Mononuclear cell (primary cell): ENCODE data around the gene RASSF6. TPM values are rescaled to one million over a fixed set of nuclear protein-coding genes. Genes with fewer than 3 reads are reported as not detected.
"Not testable (repeated sequence)": the region's sequence is repeated elsewhere in the genome, so short reads cannot be mapped to it uniquely, and the experiment has no call there.

Source experiments
- H3K27me3 ChIP-seq: 2 replicates; pipeline ENCODE4 v1.6.0; 2011; ENCODE audit warnings: low read length, control low read depth; ENCODE audit not compliant: insufficient read depth
- H3K4me1 ChIP-seq: 2 replicates; pipeline ENCODE4 v1.5.1; 2011; ENCODE audit warnings: mild to moderate bottlenecking, low read length, control low read depth; ENCODE audit not compliant: insufficient read depth
- H3K4me3 ChIP-seq: 2 replicates; pipeline ENCODE4 v1.5.1; 2011; ENCODE audit warnings: mild to moderate bottlenecking, low read length, moderate library complexity
- H3K9me3 ChIP-seq: 2 replicates; pipeline ENCODE4 v1.5.1; 2011; ENCODE audit warnings: low read depth, mild to moderate bottlenecking, control low read depth, low read length
- total RNA-seq: library from RNA; depleted of rRNA; stranded (reverse); fragments of >200 nt; gene quantifications from one replicate; pipeline ENCODE4 v1.2.3, GENCODE V29; 2012

RASSF6 gene
- total RNA-seq, 1 donor, result 0.10 TPM

DNA sequence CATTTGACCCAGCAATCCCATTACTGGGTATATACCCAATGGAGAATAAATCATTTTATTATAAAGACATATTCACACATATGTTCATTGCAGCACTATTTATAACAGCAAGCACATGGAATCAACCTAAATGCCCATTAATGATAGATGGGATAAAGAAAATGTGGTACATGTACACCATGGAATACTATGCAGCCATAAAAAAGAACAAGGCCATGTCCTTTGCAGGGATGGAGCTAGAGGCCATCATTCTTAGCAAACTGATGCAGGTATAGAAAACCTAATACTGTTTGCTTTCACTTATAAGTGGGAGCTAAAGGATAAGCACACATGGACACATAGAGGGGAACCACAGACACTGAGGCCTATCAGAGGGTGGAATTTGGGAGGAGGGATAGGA is 22.6 kb downstream of the RASSF6 start:
- no peaks in the 10 kb centered on the region for H3K9me3 ChIP-seq
- H3K27me3 ChIP-seq, result no peaks in the 10 kb centered on the region
- H3K4me1 ChIP-seq, result no peaks in the 10 kb centered on the region
- no peak overlapping the region for H3K4me3 ChIP-seq

DNA sequence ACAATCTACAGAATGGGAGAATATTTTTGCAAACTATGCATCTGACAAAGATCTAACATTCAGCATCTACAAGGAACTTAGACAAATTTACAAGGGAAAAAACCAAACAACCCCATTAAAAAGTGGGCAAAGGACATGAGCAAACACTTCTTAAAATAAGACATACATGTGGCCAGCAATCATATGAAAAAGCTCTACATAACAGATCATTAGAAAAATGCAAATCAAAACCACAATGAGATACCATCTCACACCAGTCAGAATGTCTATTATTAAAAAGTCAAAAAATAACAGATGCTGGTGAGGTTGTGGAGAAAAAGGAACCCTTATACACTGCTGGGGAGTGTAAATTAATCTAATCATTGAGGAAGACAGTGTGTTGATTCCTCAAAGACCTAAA is 23.1 kb downstream of the RASSF6 start:
- H3K9me3 ChIP-seq, H3K4me3 ChIP-seq, H3K27me3 ChIP-seq, H3K4me1 ChIP-seq: not testable (repeated sequence)

DNA sequence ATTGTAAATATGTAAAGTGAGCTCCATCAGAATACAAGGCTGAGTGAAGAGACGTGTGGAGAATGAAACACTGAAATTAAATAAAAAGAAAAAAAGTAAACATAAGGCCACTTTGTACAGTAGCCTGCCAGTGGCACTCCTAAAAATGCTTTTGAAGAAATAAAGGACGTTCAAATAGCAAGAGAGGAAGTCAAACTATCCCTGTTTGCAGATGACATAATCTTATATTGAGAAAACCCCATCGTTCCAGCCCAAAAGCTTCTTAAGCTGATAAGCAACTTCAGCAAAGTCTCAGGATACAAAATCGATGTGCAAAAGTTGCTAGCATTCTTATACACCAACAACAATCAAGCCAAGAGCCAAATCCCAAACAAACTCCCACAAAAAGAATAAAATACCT is 24.2 kb downstream of the RASSF6 start:
- Histone ChIP-seq H3K4me3 (no peak overlapping the region), H3K4me1 (no peaks in the 10 kb centered on the region), H3K9me3 (no peaks in the 10 kb centered on the region)

DNA sequence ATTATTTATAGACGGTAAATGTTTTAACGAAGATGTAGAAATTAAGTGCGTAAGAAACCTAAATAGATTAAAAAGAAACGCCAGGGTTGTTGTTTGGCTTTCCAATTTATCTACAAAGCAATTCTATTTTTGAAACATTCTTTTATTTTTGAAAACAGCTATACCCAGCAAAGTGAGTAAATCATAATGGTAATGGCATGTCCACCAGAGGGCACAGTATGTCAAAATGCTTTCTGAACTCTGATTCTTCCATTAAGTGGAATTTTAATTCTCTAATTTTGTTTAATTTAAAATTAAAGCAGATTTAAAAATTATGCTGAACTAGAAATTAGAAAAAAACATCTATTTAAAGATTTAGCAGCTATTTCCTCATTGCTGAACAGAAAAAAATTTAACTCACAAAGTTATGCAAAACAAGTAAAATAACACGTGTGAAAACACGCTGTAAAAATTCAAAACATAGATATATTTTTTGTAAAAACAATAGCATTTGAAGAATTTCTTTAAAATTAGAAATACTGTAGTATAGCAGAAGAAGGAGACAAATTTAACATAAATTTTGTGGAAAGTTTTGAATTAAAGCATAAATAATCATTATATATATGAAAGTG is 26.5 kb downstream of the RASSF6 start:
- H3K9me3 ChIP-seq, result no peaks in the 10 kb centered on the region
- H3K4me3 ChIP-seq, result no peak overlapping the region
- H3K4me1 ChIP-seq, result no peaks in the 10 kb centered on the region
- no peaks in the 10 kb centered on the region for H3K27me3 ChIP-seq

More for the DNA sequence above, 24.2 kb downstream of the RASSF6 start:
- no peaks in the 10 kb centered on the region for H3K27me3 ChIP-seq

DNA sequence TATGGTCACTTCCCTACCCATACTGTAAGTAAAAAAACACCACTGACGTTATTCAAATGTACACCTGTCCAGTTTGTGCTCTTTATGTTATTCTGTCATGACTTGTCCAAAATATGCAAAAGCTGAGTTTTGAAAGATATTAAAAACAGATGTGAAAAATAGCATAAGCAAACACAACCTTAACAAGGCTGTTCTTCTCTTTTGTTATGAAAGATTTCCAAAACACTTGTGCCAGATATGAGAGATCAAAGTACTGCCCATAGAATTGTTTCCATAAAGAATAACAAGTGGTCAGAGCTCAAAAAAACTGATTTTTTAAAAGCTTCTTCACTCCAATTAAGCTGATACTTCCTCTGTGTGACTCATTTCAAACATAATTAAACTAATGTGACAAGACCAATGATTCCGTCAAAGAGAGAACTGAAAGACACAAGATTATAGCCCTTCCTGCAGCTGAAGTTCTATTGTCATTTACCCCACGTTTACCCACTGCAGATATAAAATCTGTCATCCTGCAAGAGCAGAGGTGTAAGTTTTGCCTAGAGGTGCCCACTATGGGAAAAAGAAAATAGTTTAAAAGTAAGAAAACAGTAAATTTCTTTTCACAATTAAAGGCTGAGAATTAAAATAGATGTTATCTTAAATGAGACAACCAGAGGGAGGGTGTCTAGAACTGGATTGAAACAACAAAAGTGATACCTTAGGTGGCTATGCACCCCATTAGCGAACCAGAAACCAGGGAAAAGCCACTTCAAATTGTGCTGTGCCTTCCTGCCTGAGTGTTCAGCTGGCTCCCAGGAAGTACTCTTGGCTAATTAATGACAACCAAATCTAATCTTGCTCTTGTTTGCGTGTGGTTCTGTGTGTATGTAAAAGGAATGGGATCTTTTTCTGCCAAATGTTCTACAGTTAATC is 30.1 kb downstream of the RASSF6 start:
- Histone ChIP-seq H3K4me3 (no peak overlapping the region), H3K4me1 (no peaks in the 10 kb centered on the region), H3K9me3 (no peaks in the 10 kb centered on the region), H3K27me3 (no peaks in the 10 kb centered on the region)

DNA sequence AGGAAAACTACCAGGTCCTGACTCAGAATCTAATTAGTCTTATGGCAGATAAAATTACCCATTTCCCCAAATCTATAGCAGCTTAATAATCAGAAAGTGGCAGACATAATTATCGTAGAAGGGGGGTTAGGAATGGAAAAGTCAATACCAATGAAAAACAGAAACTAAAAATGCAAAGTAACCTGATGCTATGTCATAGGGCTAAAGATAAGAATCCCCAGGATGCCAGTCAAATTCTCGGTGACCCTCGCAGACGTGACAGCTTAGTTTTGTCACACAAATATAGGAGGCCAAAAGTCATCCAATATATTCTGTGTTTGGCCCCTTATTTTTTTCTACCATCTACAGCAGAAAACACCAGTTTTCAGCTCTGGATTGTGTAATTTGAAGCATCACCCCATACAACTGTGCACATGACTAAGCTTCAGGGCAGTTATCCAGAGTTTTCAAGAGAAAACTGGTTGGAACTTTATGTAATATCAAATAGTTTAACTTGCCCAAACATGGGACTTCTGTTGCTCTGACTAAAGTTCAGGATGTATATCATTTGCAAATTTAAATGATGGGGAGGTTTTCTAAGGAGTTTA is 30.9 kb downstream of the RASSF6 start:
- H3K4me3 ChIP-seq, result no peak overlapping the region
- no peaks in the 10 kb centered on the region for H3K27me3 ChIP-seq
- H3K9me3 ChIP-seq, result no peaks in the 10 kb centered on the region
- no peaks in the 10 kb centered on the region for H3K4me1 ChIP-seq

DNA sequence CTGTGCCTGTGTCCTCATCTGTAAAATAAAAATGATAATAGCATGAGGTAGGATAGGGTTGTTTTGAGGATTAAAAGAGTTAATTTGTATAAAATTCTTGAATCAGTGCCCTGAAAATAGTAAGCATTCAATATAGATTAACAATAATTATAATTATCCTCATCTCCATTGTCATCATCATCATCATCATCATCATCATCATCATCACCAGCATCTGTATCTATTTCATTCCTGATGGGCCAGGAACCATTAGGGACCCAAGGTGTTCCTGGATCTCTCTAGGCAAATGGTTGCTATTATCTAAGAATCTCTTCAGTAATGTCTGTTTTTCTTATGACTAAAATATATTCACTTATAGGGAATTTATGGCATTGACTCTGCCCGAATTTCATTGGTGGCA is 31.6 kb downstream of the RASSF6 start:
- Histone ChIP-seq H3K9me3 (no peaks in the 10 kb centered on the region), H3K4me3 (no peak overlapping the region), H3K27me3 (no peaks in the 10 kb centered on the region), H3K4me1 (no peaks in the 10 kb centered on the region)

DNA sequence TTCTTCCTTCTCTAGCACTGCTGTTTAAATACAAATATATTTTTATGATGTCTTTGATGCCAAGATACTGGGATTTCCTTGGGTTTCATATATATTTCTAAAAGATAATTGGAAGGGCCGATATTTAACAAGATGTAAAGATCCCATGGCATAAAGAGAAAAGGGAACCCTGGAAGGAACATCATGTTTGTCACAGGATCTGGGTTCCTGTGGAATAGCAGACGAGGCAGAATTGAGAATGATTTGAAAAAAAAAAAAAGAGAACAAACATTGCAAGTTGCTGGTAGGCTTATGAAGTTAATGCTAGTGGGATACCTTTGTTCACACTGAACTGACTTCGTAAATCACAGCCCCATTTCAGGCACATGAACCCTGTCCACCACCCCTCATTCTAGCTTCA is 33.6 kb downstream of the RASSF6 start:
- Histone ChIP-seq H3K4me3 (no peak overlapping the region), H3K27me3 (no peaks in the 10 kb centered on the region), H3K4me1 (no peaks in the 10 kb centered on the region)

DNA sequence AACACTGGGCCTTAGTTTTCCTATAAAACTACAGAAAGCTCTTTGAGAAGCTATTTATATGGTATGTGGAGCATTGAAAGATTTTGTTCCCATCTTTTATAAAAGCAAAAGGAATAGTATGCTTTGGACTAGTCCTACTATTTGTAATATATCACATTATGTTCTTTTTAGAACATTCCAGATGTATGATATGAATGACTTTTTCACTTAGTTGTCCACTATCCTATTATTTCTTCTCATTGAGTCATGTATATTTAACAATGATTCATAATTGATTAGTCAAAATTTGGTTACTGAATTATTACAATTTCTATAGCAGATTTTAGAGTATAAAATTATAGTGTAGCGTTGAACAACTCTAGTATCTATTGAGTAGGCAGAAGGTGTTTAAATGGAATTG is 34.2 kb downstream of the RASSF6 start:
- Histone ChIP-seq H3K4me1 (no peaks in the 10 kb centered on the region), H3K4me3 (no peak overlapping the region), H3K9me3 (no peaks in the 10 kb centered on the region)

More for the DNA sequence above, 33.6 kb downstream of the RASSF6 start:
- H3K9me3 ChIP-seq, result no peaks in the 10 kb centered on the region

DNA sequence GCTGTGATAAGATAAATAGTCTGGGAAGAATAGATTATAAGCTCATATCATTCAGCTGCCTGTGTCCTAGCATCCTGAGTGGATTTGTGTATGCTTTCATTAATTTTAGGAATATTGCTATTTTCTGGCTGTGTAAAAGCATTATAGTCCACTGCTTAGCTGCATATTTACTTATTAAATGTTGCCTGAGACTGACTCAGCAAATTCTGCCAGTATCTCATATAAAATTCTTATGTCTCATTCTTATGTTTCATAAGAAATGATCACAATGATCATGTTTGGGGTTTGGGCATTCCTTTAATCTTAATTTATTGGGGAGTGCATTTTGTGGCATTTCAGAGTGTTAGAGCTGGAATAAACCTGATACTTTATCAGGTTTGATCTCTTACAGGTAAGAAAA is 34.9 kb downstream of the RASSF6 start:
- no peaks in the 10 kb centered on the region for H3K4me1 ChIP-seq
- no peaks in the 10 kb centered on the region for H3K9me3 ChIP-seq
- H3K27me3 ChIP-seq, result no peaks in the 10 kb centered on the region
- no peak overlapping the region for H3K4me3 ChIP-seq

More for the DNA sequence above, 34.2 kb downstream of the RASSF6 start:
- no peaks in the 10 kb centered on the region for H3K27me3 ChIP-seq

DNA sequence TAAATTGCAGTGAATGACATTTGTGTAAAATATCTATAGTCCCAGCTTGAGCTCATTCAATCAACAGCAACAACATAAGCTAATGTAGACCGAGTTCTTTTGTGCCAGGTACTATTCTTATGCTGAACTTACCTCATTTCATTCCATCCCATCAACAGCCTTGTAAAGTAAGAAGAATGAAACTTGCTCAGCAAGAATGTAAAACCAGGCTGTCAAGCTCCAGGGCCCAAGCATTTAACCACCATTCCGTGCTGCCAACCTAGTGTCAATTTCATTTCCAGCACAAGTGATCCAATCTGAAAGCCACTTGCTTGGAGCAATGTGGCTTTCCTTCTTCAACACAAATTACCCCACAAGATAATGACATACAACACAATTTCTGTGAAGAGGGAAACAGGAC is 36.6 kb downstream of the RASSF6 start:
- Histone ChIP-seq H3K4me1 (no peaks in the 10 kb centered on the region), H3K4me3 (no peak overlapping the region), H3K27me3 (no peaks in the 10 kb centered on the region), H3K9me3 (no peaks in the 10 kb centered on the region)

DNA sequence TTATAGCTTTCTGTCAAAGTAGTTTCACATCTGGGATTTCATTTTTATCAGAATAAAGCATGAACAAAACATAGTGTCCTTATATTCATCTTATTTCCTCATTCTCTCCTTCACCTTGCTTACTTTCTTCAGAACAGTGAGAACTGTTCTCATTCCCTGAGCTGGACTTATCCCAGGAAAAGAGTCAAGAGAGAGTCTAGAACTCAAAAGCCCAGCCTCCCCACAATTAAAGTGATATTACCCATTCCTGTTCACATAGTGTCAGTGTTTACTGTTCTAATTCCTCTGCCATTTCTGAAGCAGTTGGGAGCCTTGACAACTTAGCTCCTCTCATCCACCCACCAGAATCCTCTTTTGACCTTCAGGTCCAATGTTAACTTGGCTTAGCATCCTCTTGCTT is 42.9 kb downstream of the RASSF6 start:
- Histone ChIP-seq H3K4me3 (no peak overlapping the region), H3K9me3 (no peaks in the 10 kb centered on the region), H3K27me3 (no peaks in the 10 kb centered on the region), H3K4me1 (no peaks in the 10 kb centered on the region)

DNA sequence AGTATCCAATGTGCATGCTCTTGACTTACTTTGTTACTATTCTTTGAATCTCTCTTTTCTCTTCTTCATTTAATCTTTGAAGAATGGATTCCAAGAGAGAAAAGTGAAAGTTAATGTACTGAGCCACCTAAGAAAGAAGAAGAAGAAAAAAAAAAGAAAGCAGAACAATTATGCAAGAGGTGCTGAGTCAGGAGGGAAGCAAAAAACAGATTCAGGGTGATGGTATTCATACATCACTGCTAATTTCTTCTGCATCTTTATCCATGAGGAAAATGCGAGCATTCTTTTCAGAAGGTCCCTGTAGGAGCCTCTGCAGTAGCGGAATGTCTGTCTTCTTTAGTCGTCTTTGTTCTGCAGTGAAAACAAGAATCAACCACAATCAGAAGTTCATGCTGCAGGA is 43.9 kb downstream of the RASSF6 start:
- Histone ChIP-seq H3K27me3 (no peaks in the 10 kb centered on the region), H3K4me1 (no peaks in the 10 kb centered on the region), H3K9me3 (no peaks in the 10 kb centered on the region), H3K4me3 (no peak overlapping the region)

DNA sequence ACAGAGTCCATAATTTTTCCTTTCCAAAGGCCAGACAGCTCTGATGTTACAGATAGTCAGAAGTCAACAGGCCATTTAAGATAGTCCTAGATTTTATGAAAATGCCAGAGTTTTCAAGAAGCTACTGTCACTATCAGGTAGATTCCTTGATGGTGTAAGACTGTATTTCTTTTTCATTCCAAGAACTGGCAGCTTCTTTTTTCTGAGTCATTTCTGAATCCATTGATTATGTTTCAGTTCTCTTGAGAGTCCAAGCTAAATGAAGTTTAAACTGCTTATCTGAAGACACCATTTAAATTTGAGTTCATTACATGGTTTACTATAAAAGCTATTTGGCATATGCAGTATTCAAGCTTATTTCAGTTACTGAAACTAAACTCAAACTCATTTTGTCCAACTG is 44.6 kb downstream of the RASSF6 start:
- Histone ChIP-seq H3K4me1 (no peaks in the 10 kb centered on the region), H3K27me3 (no peaks in the 10 kb centered on the region), H3K4me3 (no peak overlapping the region), H3K9me3 (no peaks in the 10 kb centered on the region)

DNA sequence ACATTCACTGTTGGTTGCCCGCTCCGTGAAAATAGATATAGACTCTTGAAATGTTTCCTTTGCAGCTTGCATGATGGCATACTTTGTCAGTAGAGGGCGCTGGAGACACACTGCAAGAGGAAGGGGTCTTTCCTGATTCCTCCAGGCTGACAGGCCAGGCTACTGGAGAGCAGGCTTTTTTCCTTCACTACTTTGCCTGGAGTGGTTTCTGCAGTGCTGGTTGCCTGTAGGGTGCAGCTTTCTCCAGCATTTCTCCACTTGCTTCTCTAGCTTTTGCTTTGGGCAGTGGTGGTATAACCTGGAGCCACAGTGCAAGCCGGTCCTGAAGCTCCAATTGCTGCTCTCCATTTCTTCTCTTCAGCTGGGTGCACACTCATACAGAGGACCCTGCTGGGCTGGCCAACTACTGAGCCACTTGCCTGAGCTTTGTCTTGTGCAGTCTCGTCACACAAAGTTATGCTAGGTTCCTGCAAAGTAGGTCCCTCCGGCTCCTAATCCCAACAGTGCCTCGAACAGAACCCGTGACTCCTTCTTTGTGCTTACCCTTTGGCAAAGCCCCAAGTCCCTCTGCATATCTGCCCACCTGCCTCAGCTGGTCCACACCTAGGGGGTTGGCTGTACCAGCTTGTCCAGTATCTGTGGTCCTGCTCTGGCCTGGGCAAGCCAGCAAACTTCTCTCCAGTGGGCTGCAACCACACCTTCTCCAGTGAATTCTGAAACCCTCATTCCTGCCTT is 46.3 kb downstream of the RASSF6 start:
- no peak overlapping the region for H3K4me3 ChIP-seq
- no peaks in the 10 kb centered on the region for H3K9me3 ChIP-seq
- H3K4me1 ChIP-seq, result no peaks in the 10 kb centered on the region
- H3K27me3 ChIP-seq, result no peaks in the 10 kb centered on the region
